ENCODE results near the gene HYI. TPM values are rescaled to one million over a fixed set of nuclear protein-coding genes. Genes with fewer than 3 reads are reported as not detected.
"Not testable (repeated sequence)": the region's sequence is repeated elsewhere in the genome, so short reads cannot be mapped to it uniquely, and the experiment has no call there.

Gene HYI
- total and polyA plus RNA-seq, 4 donors = 23.4 to 88.1 (median 57.8) TPM

- WGBS (ENCODE audit: insufficient coverage) = 69% methylated on average over 1 of the region's 2 CpGs
- H3K4me3 ChIP-seq (ENCODE audit: low read depth, low read length) = no peak overlapping the region
- no peaks in the 10 kb centered on the region for H3K4me1 ChIP-seq (ENCODE audit: control insufficient read depth, insufficient read depth, low read length)
- H3K27me3 ChIP-seq (ENCODE audit: control insufficient read depth, insufficient read depth, low read length) = no peaks in the 10 kb centered on the region
- no peak overlapping the region for H3K27ac ChIP-seq (ENCODE audit: low read depth, low read length)
- H3K9me3 ChIP-seq (ENCODE audit: control insufficient read depth, insufficient read depth, low read length) = no peaks in the 10 kb centered on the region
- DNase-seq (ENCODE audit: low read depth in 4 of 6, low spot score in 6 of 6) = no peak
- no peaks in the 10 kb centered on the region for H3K36me3 ChIP-seq (ENCODE audit: control insufficient read depth, insufficient read depth, low read length)
Observed at GRCh38 chr1:43466403-43466802, 12.7 kb upstream of the HYI start.

GRCh38 chr1:43465505-43466067 is 11.9 kb upstream of the HYI start:
- Histone ChIP-seq H3K4me1 (ENCODE audit: control insufficient read depth, insufficient read depth, low read length) (no peaks in the 10 kb centered on the region), H3K9me3 (ENCODE audit: control insufficient read depth, insufficient read depth, low read length) (no peaks in the 10 kb centered on the region), H3K36me3 (ENCODE audit: control insufficient read depth, insufficient read depth, low read length) (no peaks in the 10 kb centered on the region), H3K27me3 (ENCODE audit: control insufficient read depth, insufficient read depth, low read length) (no peaks in the 10 kb centered on the region), H3K4me3 (ENCODE audit: low read depth, low read length) (no peak overlapping the region), H3K27ac (ENCODE audit: low read depth, low read length) (no peak overlapping the region)
- WGBS (ENCODE audit: insufficient coverage) = 60% methylated on average over 1 of the region's 3 CpGs
- DNase-seq (ENCODE audit: low read depth in 4 of 6, low spot score in 6 of 6) = no peak

GRCh38 chr1:43464681-43465504 is 11.2 kb upstream of the HYI start:
- no peaks in the 10 kb centered on the region for H3K4me1 ChIP-seq (ENCODE audit: control insufficient read depth, insufficient read depth, low read length)
- H3K27me3 ChIP-seq (ENCODE audit: control insufficient read depth, insufficient read depth, low read length) = no peaks in the 10 kb centered on the region
- H3K4me3 ChIP-seq (ENCODE audit: low read depth, low read length) = no peak overlapping the region
- no peaks in the 10 kb centered on the region for H3K36me3 ChIP-seq (ENCODE audit: control insufficient read depth, insufficient read depth, low read length)
- H3K27ac ChIP-seq (ENCODE audit: low read depth, low read length) = no peak overlapping the region
- no peaks in the 10 kb centered on the region for H3K9me3 ChIP-seq (ENCODE audit: control insufficient read depth, insufficient read depth, low read length)
- WGBS (ENCODE audit: insufficient coverage) = no CpG with 5 or more reads among the region's 13 CpGs
- no peak for DNase-seq (ENCODE audit: low read depth in 4 of 6, low spot score in 6 of 6)

GRCh38 chr1:43463479-43463878 is 9.7 kb upstream of the HYI start:
- H3K4me1 ChIP-seq (ENCODE audit: control insufficient read depth, insufficient read depth, low read length) = no peaks in the 10 kb centered on the region
- H3K36me3 ChIP-seq (ENCODE audit: control insufficient read depth, insufficient read depth, low read length) = no peaks in the 10 kb centered on the region
- DNase-seq (ENCODE audit: low read depth in 4 of 6, low spot score in 6 of 6) = no peak
- H3K27me3 ChIP-seq (ENCODE audit: control insufficient read depth, insufficient read depth, low read length) = no peaks in the 10 kb centered on the region
- no peak overlapping the region for H3K27ac ChIP-seq (ENCODE audit: low read depth, low read length)
- no peaks in the 10 kb centered on the region for H3K9me3 ChIP-seq (ENCODE audit: control insufficient read depth, insufficient read depth, low read length)
- no peak overlapping the region for H3K4me3 ChIP-seq (ENCODE audit: low read depth, low read length)
- WGBS (ENCODE audit: insufficient coverage) = no CpG with 5 or more reads among the region's 2 CpGs

GRCh38 chr1:43460988-43461693 is 7.4 kb upstream of the HYI start:
- Histone ChIP-seq H3K27ac (ENCODE audit: low read depth, low read length) (no peak overlapping the region), H3K36me3 (ENCODE audit: control insufficient read depth, insufficient read depth, low read length) (no peaks in the 10 kb centered on the region), H3K9me3 (ENCODE audit: control insufficient read depth, insufficient read depth, low read length) (no peaks in the 10 kb centered on the region), H3K4me1 (ENCODE audit: control insufficient read depth, insufficient read depth, low read length) (no peaks in the 10 kb centered on the region), H3K4me3 (ENCODE audit: low read depth, low read length) (no peak overlapping the region), H3K27me3 (ENCODE audit: control insufficient read depth, insufficient read depth, low read length) (no peaks in the 10 kb centered on the region)
- DNase-seq (ENCODE audit: low read depth in 4 of 6, low spot score in 6 of 6) = no peak
- WGBS (ENCODE audit: insufficient coverage) = 100% methylated on average over 2 of the region's 5 CpGs

GRCh38 chr1:43458379-43458778 is 4.6 kb upstream of the HYI start:
- not testable (repeated sequence) for H3K4me3 ChIP-seq (ENCODE audit: low read depth, low read length); H3K27me3 ChIP-seq (ENCODE audit: control insufficient read depth, insufficient read depth, low read length); H3K9me3 ChIP-seq (ENCODE audit: control insufficient read depth, insufficient read depth, low read length); H3K27ac ChIP-seq (ENCODE audit: low read depth, low read length); DNase-seq (ENCODE audit: low read depth in 4 of 6, low spot score in 6 of 6); H3K4me1 ChIP-seq (ENCODE audit: control insufficient read depth, insufficient read depth, low read length); H3K36me3 ChIP-seq (ENCODE audit: control insufficient read depth, insufficient read depth, low read length)
- no CpG with 5 or more reads among the region's 3 CpGs for WGBS (ENCODE audit: insufficient coverage)

GRCh38 chr1:43455213-43455889 is 1.6 kb upstream of the HYI start:
- H3K36me3 ChIP-seq (ENCODE audit: control insufficient read depth, insufficient read depth, low read length) = peaks cover 23% of the 10 kb centered on the region
- peak overlapping the region; percentile 89 for H3K27ac ChIP-seq (ENCODE audit: low read depth, low read length)
- DNase-seq (ENCODE audit: low read depth in 4 of 6, low spot score in 6 of 6) = peak in 1 of 6 donors; percentile 36
- 63% methylated on average over 2 of the region's 7 CpGs for WGBS (ENCODE audit: insufficient coverage)
- H3K4me1 ChIP-seq (ENCODE audit: control insufficient read depth, insufficient read depth, low read length) = peaks cover 26% of the 10 kb centered on the region
- H3K4me3 ChIP-seq (ENCODE audit: low read depth, low read length) = no peak overlapping the region
- no peaks in the 10 kb centered on the region for H3K27me3 ChIP-seq (ENCODE audit: control insufficient read depth, insufficient read depth, low read length)
- H3K9me3 ChIP-seq (ENCODE audit: control insufficient read depth, insufficient read depth, low read length) = no peaks in the 10 kb centered on the region

- peak; percentile 50 to 96 (median 72) for DNase-seq (ENCODE audit: low read depth in 4 of 6, low spot score in 6 of 6)
- WGBS (ENCODE audit: insufficient coverage) = 15% methylated on average over 17 of the region's 19 CpGs
- Histone ChIP-seq H3K9me3 (ENCODE audit: control insufficient read depth, insufficient read depth, low read length) (no peaks in the 10 kb centered on the region), H3K36me3 (ENCODE audit: control insufficient read depth, insufficient read depth, low read length) (peaks cover 32% of the 10 kb centered on the region), H3K27me3 (ENCODE audit: control insufficient read depth, insufficient read depth, low read length) (no peaks in the 10 kb centered on the region), H3K27ac (ENCODE audit: low read depth, low read length) (peak overlapping the region; percentile 89), H3K4me3 (ENCODE audit: low read depth, low read length) (peak overlapping the region; percentile 68), H3K4me1 (ENCODE audit: control insufficient read depth, insufficient read depth, low read length) (peaks cover 26% of the 10 kb centered on the region)
Observed at GRCh38 chr1:43454270-43455011, 710 bp upstream of the HYI start.

All from spinal cord (tissue), 10 donors.